ENCODE results near the gene CEMIP2.

CEMIP2 gene

GRCh38 chr9:71680189-71680980 lies 87.9 kb downstream of the CEMIP2 start:
- H4K20me1 ChIP-seq (ENCODE audit: insufficient read depth): no peaks in the 10 kb centered on the region
- peaks cover 47% of the 10 kb centered on the region for H3K4me1 ChIP-seq (ENCODE audit: low read depth, poor library complexity, severe bottlenecking)
- TF ChIP-seq, protein P1, sequence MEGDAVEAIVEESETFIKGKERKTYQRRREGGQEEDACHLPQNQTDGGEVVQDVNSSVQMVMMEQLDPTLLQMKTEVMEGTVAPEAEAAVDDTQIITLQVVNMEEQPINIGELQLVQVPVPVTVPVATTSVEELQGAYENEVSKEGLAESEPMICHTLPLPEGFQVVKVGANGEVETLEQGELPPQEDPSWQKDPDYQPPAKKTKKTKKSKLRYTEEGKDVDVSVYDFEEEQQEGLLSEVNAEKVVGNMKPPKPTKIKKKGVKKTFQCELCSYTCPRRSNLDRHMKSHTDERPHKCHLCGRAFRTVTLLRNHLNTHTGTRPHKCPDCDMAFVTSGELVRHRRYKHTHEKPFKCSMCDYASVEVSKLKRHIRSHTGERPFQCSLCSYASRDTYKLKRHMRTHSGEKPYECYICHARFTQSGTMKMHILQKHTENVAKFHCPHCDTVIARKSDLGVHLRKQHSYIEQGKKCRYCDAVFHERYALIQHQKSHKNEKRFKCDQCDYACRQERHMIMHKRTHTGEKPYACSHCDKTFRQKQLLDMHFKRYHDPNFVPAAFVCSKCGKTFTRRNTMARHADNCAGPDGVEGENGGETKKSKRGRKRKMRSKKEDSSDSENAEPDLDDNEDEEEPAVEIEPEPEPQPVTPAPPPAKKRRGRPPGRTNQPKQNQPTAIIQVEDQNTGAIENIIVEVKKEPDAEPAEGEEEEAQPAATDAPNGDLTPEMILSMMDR (conservative IDR thresholded peaks at IDR 0.05; ENCODE audit: low read depth, low read length): no peak
- no peaks in the 10 kb centered on the region for H3K79me2 ChIP-seq (ENCODE audit: insufficient read depth, low read depth)
- no peak overlapping the region for H2AFZ ChIP-seq (ENCODE audit: low read depth)
- H3K4me3 ChIP-seq (IDR thresholded peaks at IDR 0.05; ENCODE audit: insufficient read depth, low read depth, low read length): no peak overlapping the region
- no peaks in the 10 kb centered on the region for H3K36me3 ChIP-seq (ENCODE audit: insufficient read depth)
- no peak overlapping the region for H3K4me2 ChIP-seq
- no peak overlapping the region for H3K9ac ChIP-seq
- no peaks in the 10 kb centered on the region for H3K27me3 ChIP-seq (ENCODE audit: insufficient read depth, low read depth)
- no peak overlapping the region for H3K27ac ChIP-seq

GRCh38 chr9:71678999-71679398 lies 89.3 kb downstream of the CEMIP2 start:
- Histone ChIP-seq H3K4me2 (no peak overlapping the region), H3K27ac (no peak overlapping the region), H3K9ac (no peak overlapping the region), H3K4me3 (IDR thresholded peaks at IDR 0.05; ENCODE audit: insufficient read depth, low read depth, low read length) (no peak overlapping the region), H4K20me1 (ENCODE audit: insufficient read depth) (no peaks in the 10 kb centered on the region), H3K36me3 (ENCODE audit: insufficient read depth) (no peaks in the 10 kb centered on the region), H3K79me2 (ENCODE audit: insufficient read depth, low read depth) (no peaks in the 10 kb centered on the region), H3K4me1 (ENCODE audit: low read depth, poor library complexity, severe bottlenecking) (peaks cover 42% of the 10 kb centered on the region), H3K27me3 (ENCODE audit: insufficient read depth, low read depth) (no peaks in the 10 kb centered on the region), H2AFZ (ENCODE audit: low read depth) (no peak overlapping the region)
- TF ChIP-seq, protein P1 (conservative IDR thresholded peaks at IDR 0.05; ENCODE audit: low read depth, low read length): no peak

DNA sequence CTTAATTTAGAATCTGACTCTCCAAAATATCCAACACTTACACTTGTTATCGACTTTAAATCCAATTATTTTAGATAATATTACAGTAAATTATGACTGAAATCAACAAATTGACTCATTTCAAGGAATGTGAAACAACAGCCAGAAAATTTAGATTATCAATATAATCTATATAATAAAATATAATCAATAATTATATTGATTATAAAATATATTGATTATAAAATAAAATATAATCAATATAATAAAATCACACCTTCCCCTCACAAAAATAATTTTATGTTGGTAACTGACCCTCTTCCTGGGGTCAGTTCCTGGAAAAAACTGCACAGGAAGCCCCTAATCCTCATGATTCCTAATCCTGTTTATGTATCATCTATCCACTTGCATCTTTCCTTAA lies 91.1 kb downstream of the CEMIP2 start:
- Histone ChIP-seq H4K20me1 (ENCODE audit: insufficient read depth) (no peaks in the 10 kb centered on the region), H3K4me3 (IDR thresholded peaks at IDR 0.05; ENCODE audit: insufficient read depth, low read depth, low read length) (no peak overlapping the region), H3K4me1 (ENCODE audit: low read depth, poor library complexity, severe bottlenecking) (peaks cover 42% of the 10 kb centered on the region), H3K27ac (peak overlapping the region; percentile 57; the same call in 1 of the 2 replicates), H2AFZ (ENCODE audit: low read depth) (peak overlapping the region; percentile 17; the same call in 1 of the 2 replicates), H3K27me3 (ENCODE audit: insufficient read depth, low read depth) (no peaks in the 10 kb centered on the region), H3K79me2 (ENCODE audit: insufficient read depth, low read depth) (no peaks in the 10 kb centered on the region), H3K9ac (0 out of 2 replicates have a peak overlapping the region, but pooled peaks have one; percentile 4), H3K36me3 (ENCODE audit: insufficient read depth) (no peaks in the 10 kb centered on the region), H3K4me2 (peak overlapping the region; percentile 27)
- TF ChIP-seq, protein P1 (conservative IDR thresholded peaks at IDR 0.05; ENCODE audit: low read depth, low read length): no peak

DNA sequence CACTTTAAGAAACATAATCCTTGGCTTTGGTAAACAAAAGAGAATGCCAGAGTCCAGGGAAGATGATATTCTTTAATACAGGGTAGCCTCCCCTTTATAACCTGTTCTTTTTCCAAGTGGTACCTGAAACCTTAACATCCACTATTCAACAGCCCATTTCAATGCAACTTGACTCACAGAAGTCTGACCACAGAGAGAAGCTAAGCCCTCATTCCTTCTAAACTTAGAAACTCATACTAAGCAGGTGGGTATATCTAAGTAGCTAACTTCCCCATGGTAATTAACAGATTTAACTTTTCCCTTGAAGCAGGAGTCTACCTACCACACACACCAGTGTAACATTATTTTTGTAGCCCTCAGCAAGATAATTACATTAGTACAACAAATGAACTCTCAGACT lies 91.9 kb downstream of the CEMIP2 start:
- Histone ChIP-seq H3K4me1 (ENCODE audit: low read depth, poor library complexity, severe bottlenecking) (peaks cover 42% of the 10 kb centered on the region), H2AFZ (ENCODE audit: low read depth) (peak overlapping the region; percentile 17; the same call in 1 of the 2 replicates), H4K20me1 (ENCODE audit: insufficient read depth) (no peaks in the 10 kb centered on the region), H3K27ac (peak overlapping the region; percentile 57), H3K4me3 (IDR thresholded peaks at IDR 0.05; ENCODE audit: insufficient read depth, low read depth, low read length) (no peak overlapping the region), H3K9ac (0 out of 2 replicates have a peak overlapping the region, but pooled peaks have one; percentile 4), H3K4me2 (peak overlapping the region; percentile 27), H3K79me2 (ENCODE audit: insufficient read depth, low read depth) (no peaks in the 10 kb centered on the region), H3K27me3 (ENCODE audit: insufficient read depth, low read depth) (no peaks in the 10 kb centered on the region), H3K36me3 (ENCODE audit: insufficient read depth) (no peaks in the 10 kb centered on the region)
- TF ChIP-seq, protein P1 (conservative IDR thresholded peaks at IDR 0.05; ENCODE audit: low read depth, low read length): no peak
